Smooth muscle cell (in vitro differentiated cells): ENCODE results near the gene NME3. TPM values are rescaled to one million over a fixed set of nuclear protein-coding genes. Genes with fewer than 3 reads are reported as not detected.

ENCODE experiments used
- DNase-seq: peaks from one replicate; lab custom pipeline; 2025; ENCODE audit not compliant: unreplicated experiment; lab: John Stamatoyannopoulos, UW
- H2AFZ ChIP-seq: fragments of 200-600 bp; sonication (generic); 2 replicates; pipeline ENCODE4 v1.6.0; 2016; ENCODE audit warnings: antibody characterized with exemption, low read depth, mild to moderate bottlenecking
- H3F3A ChIP-seq: fragments of 200-600 bp; sonication (generic); 2 replicates; pipeline ENCODE4 v1.6.0; 2017; ENCODE audit warnings: antibody characterized with exemption, low read depth
- H3K27ac ChIP-seq: fragments of 200-600 bp; sonication (generic); 2 replicates; pipeline ENCODE4 v1.5.1; 2016; ENCODE audit warnings: low read depth, mild to moderate bottlenecking
- H3K27me3 ChIP-seq: fragments of 200-600 bp; sonication (generic); 2 replicates; pipeline ENCODE4 v1.6.1; 2016; ENCODE audit warnings: low read depth, mild to moderate bottlenecking
- H3K36me3 ChIP-seq: fragments of 200-600 bp; sonication (generic); 2 replicates; pipeline ENCODE4 v1.5.1; 2016; ENCODE audit warnings: low read depth
- H3K4me1 ChIP-seq: fragments of 200-600 bp; sonication (generic); 2 replicates; pipeline ENCODE4 v1.5.1; 2016; ENCODE audit warnings: low read depth
- H3K4me2 ChIP-seq: fragments of 200-600 bp; sonication (generic); 2 replicates; pipeline ENCODE4 v1.6.0; 2016; ENCODE audit warnings: mild to moderate bottlenecking
- H3K4me3 ChIP-seq: fragments of 200-600 bp; sonication (generic); 2 replicates; pipeline ENCODE4 v1.5.1; 2016; ENCODE audit warnings: mild to moderate bottlenecking
- H3K79me2 ChIP-seq: fragments of 200-600 bp; sonication (generic); 2 replicates; pipeline ENCODE4 v1.6.0; 2016; ENCODE audit warnings: low read depth, mild to moderate bottlenecking
- H3K9ac ChIP-seq: fragments of 200-600 bp; sonication (generic); 2 replicates; pipeline ENCODE4 v1.6.0; 2016; ENCODE audit warnings: low read depth
- H3K9me3 ChIP-seq: fragments of 200-600 bp; sonication (generic); replicated peaks from 2 replicates; pipeline ENCODE4 v1.5.1; 2016; ENCODE audit warnings: low read depth
- H4K20me1 ChIP-seq: fragments of 200-600 bp; sonication (generic); 2 replicates; pipeline ENCODE4 v1.6.0; 2016; ENCODE audit warnings: low read depth
- CTCF ChIP-seq: fragments of 200-600 bp; sonication (generic); IDR thresholded peaks from 2 replicates; pipeline ENCODE4 v1.5.1; 2017; ENCODE audit warnings: borderline replicate concordance, mild to moderate bottlenecking, antibody characterized with exemption; ENCODE audit not compliant: insufficient read depth, poor library complexity, severe bottlenecking
- WGBS: methylation state at CpG from one replicate; pipeline ENCODE4 v1.1.7; 2016; ENCODE audit warnings: low lambda C conversion rate; 5-methylcytosine and 5-hydroxymethylcytosine counted together
- polyA plus RNA-seq: library from polyadenylated mRNA; unstranded; fragments of >200 nt; fragmentation: Nextera tagmentation; extraction: Ambion mirVana; gene quantifications from 2 replicates; pipeline ENCODE4 v1.2.1, GENCODE V29; 2016
- total RNA-seq: library from RNA; depleted of rRNA; stranded (reverse); fragments of >200 nt; gene quantifications from 2 replicates; pipeline ENCODE4 v1.2.3, GENCODE V29; 2014

NME3 gene
- total and polyA plus RNA-seq, 2 experiments from 2014 or later, result 56.7 to 85.4 TPM

DNA sequence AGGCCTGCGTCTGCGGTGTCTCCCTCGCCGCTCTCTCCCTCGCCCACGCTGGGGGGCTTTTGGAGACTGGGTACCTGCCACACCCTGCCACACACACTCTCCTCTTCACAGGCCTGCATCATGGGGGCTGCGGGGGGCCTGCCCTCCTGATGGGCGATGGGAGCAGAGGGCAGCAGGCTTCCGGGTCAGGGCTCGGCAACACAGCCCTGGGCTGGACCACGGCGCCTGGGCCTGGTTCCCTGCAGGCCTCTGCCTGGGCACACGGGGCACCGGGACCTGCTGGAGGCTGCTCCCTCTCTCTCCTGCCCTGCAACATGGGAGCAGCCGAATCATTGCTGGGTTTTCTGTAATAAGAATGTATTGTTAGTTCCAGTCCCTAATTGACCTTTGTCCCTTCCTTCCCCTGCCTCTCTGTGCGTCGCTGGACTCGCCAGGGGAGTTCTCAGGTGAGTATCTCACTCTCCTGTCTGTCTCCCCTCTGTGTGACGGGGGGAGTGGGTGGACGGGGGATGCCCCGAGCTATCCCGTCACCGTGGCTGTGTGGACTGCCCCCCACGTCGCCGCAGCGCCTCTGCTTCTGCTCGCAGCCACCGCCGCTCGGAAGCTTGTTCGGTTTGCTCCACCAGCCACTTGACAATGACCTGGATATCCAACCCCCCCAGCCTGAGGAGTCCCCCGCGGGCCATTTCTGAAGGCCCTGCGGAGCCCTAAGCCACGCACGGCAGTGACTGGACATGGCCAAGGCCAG is 13.5 kb downstream of the NME3 start:
- no peaks in the 10 kb centered on the region for H3K4me1 ChIP-seq
- H4K20me1 ChIP-seq, result peaks cover 5% of the 10 kb centered on the region
- no peaks in the 10 kb centered on the region for H3K36me3 ChIP-seq
- H3K4me2 ChIP-seq, result no peak overlapping the region
- H3K27ac ChIP-seq, result no peak overlapping the region
- TF ChIP-seq CTCF, result no peak
- WGBS, result 97% methylated on average over 36 of the region's 37 CpGs
- H3K27me3 ChIP-seq, result no peaks in the 10 kb centered on the region
- peaks cover 3% of the 10 kb centered on the region for H3F3A ChIP-seq
- H3K4me3 ChIP-seq, result no peak overlapping the region
- no peak for DNase-seq
- H3K79me2 ChIP-seq, result no peaks in the 10 kb centered on the region
- no peak overlapping the region for H3K9ac ChIP-seq
- H2AFZ ChIP-seq, result no peak overlapping the region
- no peaks in the 10 kb centered on the region for H3K9me3 ChIP-seq

GRCh38 chr16:1754204-1754603 is 17.1 kb downstream of the NME3 start:
- 97% methylated on average over 12 of the region's 12 CpGs for WGBS
- Histone ChIP-seq H3F3A (peaks cover 3% of the 10 kb centered on the region), H3K4me1 (no peaks in the 10 kb centered on the region), H4K20me1 (peaks cover 11% of the 10 kb centered on the region), H2AFZ (no peak overlapping the region), H3K4me3 (no peak overlapping the region), H3K4me2 (no peak overlapping the region), H3K9ac (no peak overlapping the region), H3K27me3 (no peaks in the 10 kb centered on the region), H3K36me3 (no peaks in the 10 kb centered on the region), H3K79me2 (no peaks in the 10 kb centered on the region), H3K27ac (no peak overlapping the region), H3K9me3 (no peaks in the 10 kb centered on the region)
- no peak for DNase-seq
- TF ChIP-seq CTCF, result no peak

- no peak overlapping the region for H3K27ac ChIP-seq
- H3K9me3 ChIP-seq, result no peaks in the 10 kb centered on the region
- peaks cover 3% of the 10 kb centered on the region for H3F3A ChIP-seq
- WGBS, result 96% methylated on average over 14 of the region's 14 CpGs
- H3K27me3 ChIP-seq, result no peaks in the 10 kb centered on the region
- no peaks in the 10 kb centered on the region for H3K36me3 ChIP-seq
- peaks cover 11% of the 10 kb centered on the region for H4K20me1 ChIP-seq
- no peak overlapping the region for H3K9ac ChIP-seq
- H3K79me2 ChIP-seq, result no peaks in the 10 kb centered on the region
- no peak for TF ChIP-seq CTCF
- H3K4me3 ChIP-seq, result no peak overlapping the region
- no peak for DNase-seq
- H3K4me2 ChIP-seq, result no peak overlapping the region
- no peak overlapping the region for H2AFZ ChIP-seq
- no peaks in the 10 kb centered on the region for H3K4me1 ChIP-seq
These were observed 18.5 kb downstream of the NME3 start for GRCh38 chr16:1752853-1753252.

DNA sequence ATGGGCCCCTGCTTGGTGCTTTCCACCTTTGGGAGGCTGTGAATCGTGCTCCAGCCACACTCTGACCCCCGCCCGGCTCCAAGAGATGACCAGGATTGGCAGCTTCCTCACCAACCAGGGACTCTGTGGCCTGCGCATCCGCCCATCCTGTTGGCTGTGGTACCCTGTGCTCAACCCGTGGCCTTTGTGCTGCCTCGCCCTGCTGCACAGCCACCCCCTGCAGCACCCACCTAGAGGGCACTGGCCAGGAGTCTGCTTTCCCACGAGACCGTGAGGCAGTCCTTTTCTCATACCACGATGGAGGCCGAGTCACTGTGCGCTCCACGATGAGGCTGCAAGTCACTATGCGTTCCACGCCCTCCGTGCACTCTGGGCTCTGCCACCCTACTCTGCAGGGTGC is 19.4 kb downstream of the NME3 start:
- peaks cover 11% of the 10 kb centered on the region for H4K20me1 ChIP-seq
- H3K79me2 ChIP-seq, result no peaks in the 10 kb centered on the region
- 97% methylated on average over 16 of the region's 16 CpGs for WGBS
- no peaks in the 10 kb centered on the region for H3K36me3 ChIP-seq
- no peak for TF ChIP-seq CTCF
- no peaks in the 10 kb centered on the region for H3K27me3 ChIP-seq
- no peak overlapping the region for H3K4me3 ChIP-seq
- no peaks in the 10 kb centered on the region for H3K9me3 ChIP-seq
- no peak overlapping the region for H3K4me2 ChIP-seq
- DNase-seq, result no peak
- H3F3A ChIP-seq, result peaks cover 3% of the 10 kb centered on the region
- no peak overlapping the region for H3K27ac ChIP-seq
- no peaks in the 10 kb centered on the region for H3K4me1 ChIP-seq
- no peak overlapping the region for H2AFZ ChIP-seq
- no peak overlapping the region for H3K9ac ChIP-seq
